GM19372 (cell line): ENCODE data around the gene SPATA31A1.
"Not testable (repeated sequence)": the region's sequence is repeated elsewhere in the genome, so short reads cannot be mapped to it uniquely, and the experiment has no call there.

Experiments
- ATAC-seq: cut with Tn5 transposase; IDR thresholded peaks from one replicate; pipeline ENCODE4 v1.9.1; 2021; ENCODE audit warnings: mild to moderate bottlenecking, low read depth, moderate library complexity; ENCODE audit not compliant: unreplicated experiment

The SPATA31A1 gene

DNA sequence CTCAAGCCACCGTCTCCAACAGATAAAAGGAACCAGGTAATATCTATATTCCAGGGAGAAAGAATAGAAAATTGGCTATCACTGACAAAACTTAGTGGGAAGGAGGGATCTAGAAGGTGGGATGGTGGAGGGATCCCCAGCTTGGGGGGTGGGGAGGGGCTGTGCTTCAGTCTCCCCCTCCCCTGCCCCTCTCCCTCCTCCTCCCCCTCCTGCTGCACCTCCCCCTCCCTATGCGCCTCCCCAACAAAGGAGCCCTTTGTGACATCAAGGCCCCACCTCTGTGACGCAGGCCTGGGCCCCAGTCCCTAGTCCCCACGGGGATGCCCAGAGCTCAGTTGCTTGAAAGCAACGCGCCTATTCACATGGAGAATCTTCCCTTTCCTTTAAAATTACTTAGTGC lies at the start of gene SPATA31A1:
TSS of gene SPATA31A1 (plus strand) at position 301 of the 400 bp plus-strand sequence. CDS start at position 363, 62 bp downstream.
- not testable (repeated sequence) for ATAC-seq

DNA sequence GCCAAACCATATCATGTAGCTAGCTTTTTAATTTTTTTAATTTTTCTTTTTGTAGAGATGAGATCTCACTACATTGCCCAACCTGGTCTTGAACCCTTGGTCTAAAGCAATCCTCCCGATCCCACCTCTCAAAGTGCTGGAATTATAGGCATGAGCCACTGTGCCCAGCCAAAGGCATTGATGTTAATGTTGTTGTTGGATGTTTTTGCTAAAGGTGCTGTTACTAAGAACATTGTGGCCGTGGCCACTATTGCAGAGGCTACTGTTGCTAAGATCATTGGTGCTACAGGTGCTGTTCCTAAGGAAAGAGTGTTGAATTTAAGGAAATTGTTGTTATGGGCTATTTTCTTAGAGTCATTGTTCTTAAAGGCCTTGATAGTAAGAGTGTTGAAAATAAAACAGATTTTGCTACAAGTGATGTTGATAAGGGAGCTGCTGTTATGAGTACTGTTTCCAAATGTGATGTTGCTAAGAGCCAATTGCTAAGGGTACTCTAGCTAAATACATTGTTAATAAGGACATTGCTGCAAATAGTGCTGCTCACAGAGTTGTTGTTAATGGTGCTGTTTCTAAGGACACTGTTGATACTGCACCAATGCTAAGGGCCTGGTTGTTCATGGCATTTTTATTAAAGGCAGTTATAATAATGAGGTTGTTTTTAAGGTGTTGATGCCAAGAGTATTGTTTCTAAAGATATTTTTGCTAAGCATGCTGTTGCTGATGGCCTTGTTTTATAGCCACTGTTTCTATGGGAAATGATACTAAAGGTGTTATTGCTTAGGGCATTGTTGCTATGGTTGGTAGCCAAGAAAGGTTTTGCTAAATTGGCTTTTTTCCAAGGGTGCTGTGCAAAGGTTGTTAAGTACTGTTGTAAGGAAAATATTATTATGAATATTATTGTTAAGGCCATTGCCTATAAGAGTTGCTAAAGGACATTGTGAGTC lies 52.1 kb downstream of the SPATA31A1 start:
- ATAC-seq, result not testable (repeated sequence)

DNA sequence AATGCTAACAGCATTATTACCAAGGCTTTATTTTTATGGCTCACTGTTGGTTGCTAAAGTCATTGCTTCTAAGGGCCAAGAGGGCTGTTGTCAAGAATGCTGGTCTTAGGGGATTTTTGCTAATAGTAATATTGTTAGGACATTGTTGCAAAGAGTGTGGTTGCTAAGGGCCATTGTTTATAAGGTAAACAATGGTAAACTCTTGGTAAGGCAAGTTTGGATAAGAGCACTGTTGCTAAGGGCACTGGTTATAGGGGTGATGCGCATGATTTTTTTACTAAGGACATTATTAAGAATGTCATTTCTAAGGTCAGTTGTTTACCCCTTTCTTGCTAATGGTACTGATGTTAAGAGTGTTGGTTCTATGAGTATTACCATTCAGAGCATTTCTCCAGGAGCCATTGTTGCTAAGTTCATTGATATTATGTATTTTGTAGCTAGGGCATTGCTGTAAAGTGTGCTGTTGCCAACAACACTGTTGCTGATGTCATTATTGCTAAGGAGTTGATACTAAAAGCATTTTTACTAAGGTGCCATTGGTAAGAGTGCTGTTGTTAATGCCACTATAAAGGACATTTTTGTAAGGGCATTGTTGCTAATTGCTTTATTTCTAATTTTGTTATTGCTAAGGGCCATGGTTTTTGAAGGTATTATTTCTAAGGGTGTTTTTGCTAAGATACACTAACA lies 55.9 kb downstream of the SPATA31A1 start:
- not testable (repeated sequence) for ATAC-seq
